NCI-H524 (cell line): Measurements from ENCODE around the gene SREBF2.

Experiments used
- DNase-seq, 2 experiments: peaks; one replicate each; lab custom pipeline; 2025; lab: John Stamatoyannopoulos, UW

SREBF2 gene

DNA sequence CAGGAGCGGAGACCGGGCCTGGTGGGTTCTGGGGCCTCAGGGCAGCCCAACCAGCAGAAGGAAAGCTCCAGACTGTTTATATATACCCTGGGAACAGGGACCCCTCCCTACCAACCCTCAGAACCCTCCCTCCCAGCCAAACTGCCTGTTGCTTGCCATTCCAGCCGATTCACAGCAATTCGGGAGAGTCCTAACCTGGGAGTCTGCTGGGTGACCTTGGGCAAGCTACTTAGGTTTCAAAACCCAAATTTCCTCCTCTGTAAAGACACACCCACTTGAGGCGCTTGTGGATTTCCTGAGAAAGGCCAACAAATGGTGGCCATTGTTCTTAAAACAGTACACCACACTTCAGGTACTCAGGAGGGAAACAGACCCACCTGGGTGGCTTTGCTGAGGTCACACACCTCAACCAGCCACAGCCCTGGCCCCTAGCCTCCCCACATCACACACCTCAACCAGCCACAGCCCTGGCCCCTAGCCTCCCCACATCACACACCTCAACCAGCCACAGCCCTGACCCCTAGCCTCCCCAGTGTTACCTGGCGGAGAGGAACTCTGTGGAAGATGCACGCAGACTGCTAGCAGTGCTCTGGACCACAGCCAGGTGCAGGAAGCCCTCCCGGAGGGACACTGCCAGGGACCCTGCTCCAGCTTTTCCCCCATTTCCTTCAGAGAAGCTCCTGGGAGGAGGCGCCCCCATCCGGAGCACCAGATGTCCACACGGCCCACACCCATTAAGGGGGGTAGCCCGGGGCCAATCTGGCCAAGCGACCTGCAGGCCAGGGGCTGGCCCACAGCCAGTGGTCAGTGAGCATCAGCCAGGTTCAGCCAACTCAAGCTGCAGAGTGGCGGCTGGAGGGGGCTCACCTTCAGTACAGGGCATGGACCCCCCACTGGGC is 75.8 kb downstream of the SREBF2 start:
- DNase-seq: peak in 1 of 2 experiments; percentile 43

GRCh38 chr22:41909310-41910049 is 76.6 kb downstream of the SREBF2 start:
- no peak for DNase-seq

- peak in 1 of 2 experiments; percentile 28 for DNase-seq
These were observed 77.4 kb downstream of the SREBF2 start for GRCh38 chr22:41910050-41911000.

GRCh38 chr22:41911001-41911611 is 78.2 kb downstream of the SREBF2 start:
- no peak for DNase-seq

DNA sequence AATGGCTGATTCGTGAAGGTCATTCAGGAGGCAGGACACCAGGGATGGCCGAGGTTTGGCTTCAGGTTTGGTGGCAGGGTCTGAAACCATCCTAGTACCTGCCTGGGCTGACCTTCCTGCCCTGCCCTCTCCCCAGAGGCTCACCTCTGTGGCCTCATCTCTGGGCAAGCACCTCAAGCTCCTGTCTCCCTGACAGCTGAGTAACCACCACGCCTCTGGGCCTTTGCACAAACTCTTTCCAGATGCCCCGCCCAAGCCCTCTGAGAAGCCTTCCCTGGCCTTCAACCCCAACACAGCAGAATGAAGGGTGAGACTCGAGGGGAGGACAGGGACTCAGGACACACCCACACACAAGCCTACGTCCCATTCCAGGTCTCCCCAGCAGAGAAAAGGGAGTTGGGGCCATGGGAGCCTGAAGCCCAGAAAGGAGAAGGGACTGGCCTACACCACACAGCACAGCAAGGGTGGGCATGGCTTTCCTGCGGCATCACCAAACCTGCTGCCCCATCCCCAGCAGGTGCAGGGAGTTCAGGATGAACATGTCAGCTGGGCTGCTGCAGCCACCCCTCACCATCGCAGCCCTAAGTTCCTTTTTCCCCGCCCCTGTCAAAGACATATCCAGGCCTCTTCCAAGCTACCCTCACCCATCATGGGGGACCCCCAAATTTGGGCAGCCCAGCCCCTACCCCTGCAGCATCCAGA is 79.6 kb downstream of the SREBF2 start:
- no peak for DNase-seq

DNA sequence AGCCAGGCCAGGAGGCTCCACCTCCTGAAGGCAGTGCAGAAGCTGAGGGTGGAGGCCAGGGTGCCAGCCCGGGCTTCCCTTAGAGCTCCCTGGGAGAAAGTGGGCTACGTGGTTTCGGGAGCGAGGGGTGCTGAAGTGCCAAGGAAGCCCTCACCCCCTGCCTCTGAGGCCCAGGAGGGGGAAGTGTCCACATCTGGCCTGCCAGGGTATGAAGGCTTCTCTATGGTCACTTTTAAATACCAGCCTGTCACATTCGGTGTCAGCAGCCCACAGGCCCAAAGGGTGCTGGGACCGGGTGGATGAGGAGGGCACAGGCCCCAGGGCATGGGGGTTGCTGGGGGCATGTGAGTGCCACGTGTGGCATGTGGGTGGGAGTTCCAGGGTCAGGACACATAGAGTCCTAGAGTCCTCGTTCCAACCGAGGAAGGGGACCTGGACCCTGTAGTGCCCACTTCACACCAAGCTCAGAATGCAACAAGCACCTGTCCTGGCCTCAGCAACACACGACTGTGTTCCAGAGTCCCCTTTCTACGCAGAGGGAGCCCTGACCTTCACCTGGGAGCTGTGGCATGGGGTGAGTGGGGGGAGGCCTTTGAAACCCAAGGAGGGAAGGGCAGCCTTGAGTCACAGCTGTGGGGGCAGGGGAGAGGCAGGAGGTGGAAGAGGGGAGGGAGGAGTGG is 80.3 kb downstream of the SREBF2 start:
- no peak for DNase-seq

GRCh38 chr22:41913842-41914534 is 81.1 kb downstream of the SREBF2 start:
- DNase-seq: peak in 1 of 2 experiments; percentile 44

GRCh38 chr22:41914611-41915034 is 81.7 kb downstream of the SREBF2 start:
- no peak for DNase-seq

DNA sequence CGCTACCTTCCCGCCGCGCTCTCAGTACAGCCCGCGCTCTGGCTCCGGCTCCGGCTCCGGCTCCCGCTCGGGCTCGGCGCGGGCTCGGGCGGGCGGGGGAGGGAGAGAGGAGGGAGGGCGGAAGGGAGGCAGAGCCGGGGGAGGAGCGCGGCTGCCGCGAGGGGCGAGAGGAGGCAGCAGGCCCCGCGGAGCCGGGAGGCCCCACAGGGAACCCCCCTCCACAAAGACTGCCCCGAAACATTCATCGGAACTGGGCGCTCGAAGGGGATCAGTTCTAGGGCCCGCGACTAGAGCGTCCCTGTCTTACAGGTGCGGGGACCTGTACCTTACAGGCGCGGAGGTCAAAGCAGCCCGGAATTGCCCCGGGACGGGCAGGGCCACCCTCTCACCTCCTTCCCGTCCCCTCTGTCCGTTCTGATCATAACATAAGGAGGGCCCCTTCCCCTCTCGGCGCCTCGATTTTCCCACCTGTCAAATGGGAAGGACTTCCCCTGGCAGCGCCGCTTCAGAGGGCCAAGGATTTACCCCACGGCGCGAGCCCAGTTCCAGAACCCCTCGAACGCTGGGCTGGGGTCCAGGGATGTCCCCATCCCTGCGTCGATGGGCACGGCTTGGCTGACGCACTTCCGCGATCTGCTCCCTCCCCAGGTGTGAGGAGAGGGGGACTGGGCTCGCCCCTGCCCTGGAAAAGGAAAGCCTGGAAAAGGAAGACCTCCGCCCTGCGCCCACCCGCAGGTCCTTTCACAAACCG is 82.3 kb downstream of the SREBF2 start, which contains the start of gene SHISA8:
SHISA8 (minus strand) TSS at position 40 of the 751 bp plus-strand sequence. CDS start 407 bp downstream, outside the sequence.
- peak in 1 of 2 experiments; percentile 38 for DNase-seq

DNA sequence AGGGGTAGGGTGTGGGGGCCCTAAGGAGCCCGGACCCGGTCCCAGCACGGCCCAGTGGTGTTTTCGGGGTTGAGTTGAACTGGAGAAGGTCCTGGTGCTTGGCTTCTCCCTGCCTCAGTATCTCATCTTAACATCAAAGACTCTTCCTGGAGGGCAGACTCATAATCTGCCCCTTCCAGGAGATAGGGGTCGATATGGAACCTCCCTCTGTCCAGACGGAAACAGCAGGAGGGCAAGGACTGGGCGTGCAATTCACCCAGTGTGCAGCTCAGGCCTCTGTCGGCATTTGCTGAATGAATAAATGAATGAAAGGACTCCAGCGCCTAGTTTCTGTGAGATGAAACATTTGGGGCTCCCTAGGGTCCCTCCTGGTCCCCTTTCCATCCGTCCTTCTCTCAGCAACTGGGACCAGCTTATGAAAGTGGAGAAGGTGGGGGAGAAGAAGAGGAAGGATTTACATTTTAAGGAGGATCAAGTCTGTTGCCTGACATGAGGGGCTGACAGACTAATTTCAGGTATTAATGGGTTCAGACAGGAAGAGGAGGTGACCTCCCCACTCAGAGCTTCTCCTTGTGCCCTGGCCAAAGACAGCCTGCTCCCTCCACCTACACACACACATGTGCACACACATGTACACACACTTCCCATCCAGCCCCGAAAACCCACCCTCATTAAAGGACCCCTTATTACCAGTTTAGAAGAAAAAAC is 83.0 kb downstream of the SREBF2 start:
- peak in 1 of 2 experiments; percentile 33 for DNase-seq

DNA sequence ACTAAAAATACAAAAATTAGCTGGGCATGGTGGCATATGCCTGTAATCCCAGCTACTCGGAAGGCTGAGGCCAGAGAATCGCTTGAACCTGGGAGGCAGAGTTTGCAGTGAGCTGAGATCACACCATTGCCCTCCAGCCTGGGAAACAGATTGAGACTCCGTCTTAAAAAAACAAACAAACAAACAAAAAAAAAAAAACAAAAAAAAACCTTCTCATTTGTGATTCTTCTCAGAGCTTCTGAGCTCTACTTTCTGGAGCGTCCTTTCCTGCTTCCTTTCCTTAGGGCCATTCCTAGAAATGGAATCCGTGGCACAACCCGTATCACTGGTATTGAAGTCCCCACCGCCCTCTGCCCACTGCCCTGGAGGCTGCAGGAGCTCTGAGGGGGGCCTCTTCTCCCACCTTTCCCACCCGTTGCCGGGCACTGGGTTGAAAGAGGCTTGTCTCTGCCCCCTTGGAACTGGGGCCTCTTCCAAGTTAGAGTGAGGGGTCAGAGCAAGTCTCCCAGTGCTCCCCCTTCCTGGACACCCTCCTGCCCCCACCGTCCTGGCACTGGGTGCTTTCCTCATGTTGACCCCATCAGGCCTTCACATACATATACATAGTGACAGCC is 83.9 kb downstream of the SREBF2 start:
- no peak for DNase-seq

DNA sequence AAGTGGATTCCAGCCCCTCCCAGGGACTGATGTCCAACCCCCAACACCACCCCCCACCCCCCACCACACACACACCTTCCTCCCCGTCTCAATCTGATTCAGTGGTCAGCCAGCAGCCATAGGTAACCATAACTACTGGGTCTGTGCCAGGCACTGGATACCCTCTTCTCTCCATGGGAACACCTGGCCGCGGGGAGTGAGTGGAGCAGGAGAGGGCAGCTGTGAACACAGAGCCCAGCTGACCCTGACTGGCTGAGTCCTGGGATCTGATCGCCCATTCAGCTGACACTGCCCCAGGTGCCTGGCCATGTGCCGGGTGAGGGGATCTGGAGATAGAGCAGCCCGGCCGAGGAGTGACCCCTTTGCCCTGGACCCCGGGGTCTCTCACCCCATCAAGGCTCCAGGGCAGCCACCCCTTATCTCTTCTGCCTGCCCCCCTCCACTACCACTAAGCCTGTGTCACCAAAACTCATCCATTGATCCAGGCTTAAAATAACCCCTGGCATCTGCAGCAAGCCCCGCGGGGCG is 84.5 kb downstream of the SREBF2 start:
- DNase-seq: peak in 1 of 2 experiments; percentile 45

DNA sequence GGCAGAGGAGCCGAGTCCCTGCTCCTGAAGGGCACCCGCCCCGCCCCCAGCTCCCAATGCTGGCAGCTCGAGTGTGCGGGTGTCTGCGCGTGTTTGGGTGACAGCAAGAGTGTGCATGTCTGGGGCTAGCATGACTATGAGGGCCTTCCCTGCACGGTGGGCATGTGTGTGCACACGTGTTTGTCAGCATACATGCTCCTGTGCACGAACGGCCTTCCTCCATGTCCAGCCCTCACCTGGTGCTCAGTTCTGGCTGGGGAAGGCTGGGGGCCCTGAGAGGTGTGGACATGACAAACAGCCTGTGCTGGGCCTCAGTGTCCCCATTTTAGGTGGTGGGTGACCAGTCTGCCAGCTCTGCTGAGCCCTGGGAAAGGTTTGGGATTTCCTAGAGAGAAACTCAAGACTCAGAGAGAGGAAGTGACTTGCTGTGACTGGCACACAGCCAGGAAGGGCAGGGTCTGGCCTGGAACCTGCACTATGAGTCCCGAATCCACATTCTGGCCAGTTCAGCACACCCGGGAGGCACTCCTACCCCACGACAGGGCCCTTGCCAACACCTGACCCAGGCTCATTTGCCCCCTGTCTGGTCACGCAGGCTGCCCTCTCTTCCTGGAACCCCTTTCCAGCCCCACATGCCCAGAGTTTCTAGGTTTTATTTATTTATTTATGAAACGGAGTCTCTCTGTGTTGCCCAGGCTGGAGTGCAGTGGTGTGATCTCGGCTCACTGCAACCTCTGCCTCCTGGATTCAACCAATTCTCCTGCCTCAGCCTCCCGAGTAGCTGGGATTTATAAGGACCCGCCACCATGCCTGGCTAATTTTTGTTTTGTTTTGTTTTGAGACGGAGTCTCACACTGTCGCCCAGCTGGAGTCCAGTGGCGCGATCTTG is 85.2 kb downstream of the SREBF2 start:
- DNase-seq: peak in 1 of 2 experiments; percentile 61

GRCh38 chr22:41919357-41920224 is 86.7 kb downstream of the SREBF2 start:
- DNase-seq: peak; percentile 20 to 61
